Progenitor cell of endocrine pancreas (in vitro differentiated cells): ENCODE data around the gene SCRN1. TPM values are rescaled to one million over a fixed set of nuclear protein-coding genes. Genes with fewer than 3 reads are reported as not detected.

ENCODE experiments used
- DNase-seq: peaks from one replicate; pipeline ENCODE4 v3.0.0; 2021; ENCODE audit warnings: low spot score; ENCODE audit not compliant: unreplicated experiment
- H3K27ac Mint-ChIP-seq: 2 replicates; pipeline ENCODE4 v1.8.0; 2021; ENCODE audit warnings: mild to moderate bottlenecking, moderate library complexity, mixed read lengths
- H3K27me3 Mint-ChIP-seq: 2 replicates; pipeline ENCODE4 v1.8.0; 2021; ENCODE audit warnings: mixed read lengths
- H3K36me3 Mint-ChIP-seq: 2 replicates; pipeline ENCODE4 v1.8.0; 2022; ENCODE audit warnings: mixed read lengths; ENCODE audit not compliant: insufficient read depth
- H3K4me1 Mint-ChIP-seq: 2 replicates; pipeline ENCODE4 v1.8.0; 2021; ENCODE audit warnings: low read depth, mixed read lengths
- H3K4me3 Mint-ChIP-seq: 2 replicates; pipeline ENCODE4 v1.8.0; 2021; ENCODE audit warnings: low read depth, mild to moderate bottlenecking, moderate library complexity, mixed read lengths
- H3K9me3 Mint-ChIP-seq: 2 replicates; pipeline ENCODE4 v1.8.0; 2021; ENCODE audit warnings: low read depth, mixed read lengths
- total RNA-seq: library from RNA; stranded (reverse); gene quantifications from 2 replicates; pipeline ENCODE4 v1.2.1, GENCODE V29; 2021
- TF ChIP-seq, protein P1 (sequence below): fragments of 200-600 bp; sonication (generic); IDR thresholded peaks from one replicate; pipeline ENCODE4 v1.5.0; 2021; ENCODE audit warnings: antibody characterized with exemption, mild to moderate bottlenecking; ENCODE audit not compliant: unreplicated experiment

SCRN1 gene
- total RNA-seq, 1 donor from 2014 or later = 53.4 TPM

DNA sequence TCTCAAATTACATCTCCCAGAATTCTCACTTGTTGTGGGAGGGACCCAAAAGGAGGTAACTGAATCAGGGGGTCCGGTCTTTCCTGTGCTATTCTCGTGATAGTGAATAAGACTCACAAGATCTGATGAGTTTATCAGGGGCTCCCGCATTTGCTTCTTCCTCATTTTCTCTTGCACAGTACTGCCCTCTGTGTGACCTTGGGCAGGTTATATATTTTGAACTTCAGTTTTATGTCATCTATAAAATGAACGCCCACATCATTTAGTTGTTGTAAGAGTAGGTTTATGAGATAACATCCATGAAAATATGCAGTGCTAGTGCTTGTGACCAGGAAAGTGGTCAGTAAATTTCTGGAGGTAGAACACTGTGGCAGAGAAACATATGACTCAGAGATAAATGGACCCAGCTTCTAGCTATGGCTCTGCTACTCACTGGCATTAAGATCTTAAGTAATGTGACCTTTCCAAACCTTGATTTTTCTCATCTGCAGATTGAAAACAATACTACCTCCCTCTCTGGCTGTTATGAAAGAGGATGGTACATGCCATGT lies 44.3 kb downstream of the SCRN1 start:
- Mint-ChIP-seq H3K36me3 (peaks cover 28% of the 10 kb centered on the region), H3K9me3 (no peaks in the 10 kb centered on the region), H3K4me1 (peaks cover 3% of the 10 kb centered on the region), H3K27me3 (no peaks in the 10 kb centered on the region), H3K27ac (no peak overlapping the region), H3K4me3 (no peak overlapping the region)
- DNase-seq = no peak
- TF ChIP-seq, protein P1, sequence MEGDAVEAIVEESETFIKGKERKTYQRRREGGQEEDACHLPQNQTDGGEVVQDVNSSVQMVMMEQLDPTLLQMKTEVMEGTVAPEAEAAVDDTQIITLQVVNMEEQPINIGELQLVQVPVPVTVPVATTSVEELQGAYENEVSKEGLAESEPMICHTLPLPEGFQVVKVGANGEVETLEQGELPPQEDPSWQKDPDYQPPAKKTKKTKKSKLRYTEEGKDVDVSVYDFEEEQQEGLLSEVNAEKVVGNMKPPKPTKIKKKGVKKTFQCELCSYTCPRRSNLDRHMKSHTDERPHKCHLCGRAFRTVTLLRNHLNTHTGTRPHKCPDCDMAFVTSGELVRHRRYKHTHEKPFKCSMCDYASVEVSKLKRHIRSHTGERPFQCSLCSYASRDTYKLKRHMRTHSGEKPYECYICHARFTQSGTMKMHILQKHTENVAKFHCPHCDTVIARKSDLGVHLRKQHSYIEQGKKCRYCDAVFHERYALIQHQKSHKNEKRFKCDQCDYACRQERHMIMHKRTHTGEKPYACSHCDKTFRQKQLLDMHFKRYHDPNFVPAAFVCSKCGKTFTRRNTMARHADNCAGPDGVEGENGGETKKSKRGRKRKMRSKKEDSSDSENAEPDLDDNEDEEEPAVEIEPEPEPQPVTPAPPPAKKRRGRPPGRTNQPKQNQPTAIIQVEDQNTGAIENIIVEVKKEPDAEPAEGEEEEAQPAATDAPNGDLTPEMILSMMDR = no peak

DNA sequence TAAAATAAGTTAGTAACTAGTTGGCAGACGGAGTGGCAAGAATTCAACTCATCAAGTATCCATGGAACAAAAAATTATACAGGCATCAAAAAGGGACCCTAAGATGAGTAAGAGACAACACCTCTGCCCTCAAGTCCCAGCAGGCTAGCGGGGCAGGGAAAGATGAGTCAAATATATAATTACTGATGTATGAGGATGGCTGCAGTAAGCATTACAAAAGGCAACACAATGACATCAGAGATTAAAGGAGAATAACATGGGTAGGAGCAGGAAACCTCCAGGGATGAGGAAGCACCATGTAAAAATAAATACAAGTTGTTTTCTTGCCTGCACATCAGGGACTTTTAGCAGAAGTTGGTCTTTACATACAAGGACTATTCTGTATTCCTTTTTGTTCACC lies 49.4 kb downstream of the SCRN1 start:
- no peaks in the 10 kb centered on the region for H3K9me3 Mint-ChIP-seq
- H3K36me3 Mint-ChIP-seq = peaks cover 54% of the 10 kb centered on the region
- DNase-seq = no peak
- H3K4me3 Mint-ChIP-seq = no peak overlapping the region
- no peaks in the 10 kb centered on the region for H3K4me1 Mint-ChIP-seq
- H3K27ac Mint-ChIP-seq = no peak overlapping the region
- no peaks in the 10 kb centered on the region for H3K27me3 Mint-ChIP-seq
- TF ChIP-seq, protein P1 = no peak

DNA sequence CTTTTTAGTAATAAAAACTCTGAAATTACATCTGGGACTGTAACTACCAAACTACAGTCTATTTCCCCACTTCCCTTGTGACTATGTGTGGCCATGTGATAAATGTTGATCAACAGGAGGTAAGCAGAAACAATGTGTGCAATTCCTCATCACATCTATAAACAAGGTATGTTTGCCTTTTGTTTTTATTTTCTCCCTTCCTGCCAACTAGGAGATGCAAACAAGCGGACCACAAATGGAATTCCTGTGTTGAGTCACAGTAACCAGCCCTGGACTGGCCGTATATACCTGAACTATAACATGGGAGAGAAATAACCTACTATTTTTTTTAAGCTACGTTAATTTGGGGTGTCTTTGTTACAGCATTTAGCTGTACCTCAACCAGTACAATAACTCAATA lies 52.5 kb downstream of the SCRN1 start:
- Mint-ChIP-seq H3K27me3 (no peaks in the 10 kb centered on the region), H3K36me3 (peaks cover 49% of the 10 kb centered on the region), H3K4me1 (no peaks in the 10 kb centered on the region)

DNA sequence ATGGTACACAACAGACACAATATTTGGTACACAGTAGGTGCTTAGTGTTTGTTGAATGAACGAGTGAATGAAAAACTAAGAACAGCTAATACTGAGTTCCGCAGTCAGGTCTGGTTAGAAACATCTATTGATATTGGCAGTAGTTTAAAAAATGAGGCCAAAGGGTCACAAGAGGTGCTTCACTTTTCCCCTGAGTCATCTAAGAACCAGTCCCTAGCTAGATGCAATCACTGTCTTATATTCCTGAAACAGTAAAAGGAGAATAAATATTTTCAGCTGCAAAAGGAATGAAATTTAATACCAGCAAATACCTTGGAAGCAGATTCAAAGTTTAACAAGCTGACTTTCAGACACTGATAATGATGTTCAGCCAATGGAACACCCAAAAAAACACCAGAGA lies 54.5 kb downstream of the SCRN1 start:
- Mint-ChIP-seq H3K4me1 (no peaks in the 10 kb centered on the region), H3K36me3 (peaks cover 43% of the 10 kb centered on the region), H3K9me3 (no peaks in the 10 kb centered on the region), H3K4me3 (no peak overlapping the region), H3K27me3 (no peaks in the 10 kb centered on the region), H3K27ac (no peak overlapping the region)
- DNase-seq = no peak
- TF ChIP-seq, protein P1 = no peak

More for the DNA sequence above, 52.5 kb downstream of the SCRN1 start:
- H3K4me3 Mint-ChIP-seq = no peak overlapping the region
- TF ChIP-seq, protein P1 = no peak
- no peaks in the 10 kb centered on the region for H3K9me3 Mint-ChIP-seq
- no peak overlapping the region for H3K27ac Mint-ChIP-seq
- DNase-seq = no peak

DNA sequence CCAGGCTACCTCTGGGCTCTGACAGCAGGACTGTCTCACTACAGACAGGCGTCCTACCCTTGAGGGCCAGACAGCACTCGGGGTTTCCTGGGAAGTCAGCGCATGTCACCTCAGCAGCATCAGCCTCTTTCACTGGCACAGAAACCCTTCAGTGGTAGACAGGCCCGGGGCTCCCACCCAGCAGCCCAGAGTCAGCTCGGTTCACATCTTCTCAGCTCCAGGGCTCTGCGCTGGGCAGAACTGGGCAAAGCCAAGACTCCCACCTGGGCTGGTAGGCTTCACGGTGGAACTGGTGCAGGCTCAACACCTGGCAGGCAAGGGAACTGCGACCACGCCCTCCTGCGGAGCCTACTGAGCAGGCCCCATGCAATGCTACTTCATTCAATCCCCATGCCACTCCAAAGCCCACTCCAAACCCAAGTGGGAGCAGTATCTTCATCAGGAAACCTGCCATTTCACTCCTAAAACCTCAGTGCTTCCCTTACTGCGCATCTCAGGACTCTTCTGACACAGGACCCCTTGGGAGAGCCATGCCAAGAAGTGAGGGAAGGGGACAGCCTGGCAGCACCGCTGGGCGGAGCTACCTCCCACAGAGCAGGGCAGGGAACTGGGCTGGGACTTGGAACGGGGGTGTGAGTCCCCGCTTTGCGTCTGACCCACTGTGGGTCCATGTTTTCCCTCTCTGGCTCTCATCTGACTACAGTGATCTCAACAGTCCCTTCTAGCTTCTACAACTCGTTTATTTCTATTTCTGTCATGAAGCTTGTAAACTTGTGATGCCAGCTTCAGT lies 60.4 kb downstream of the SCRN1 start:
- TF ChIP-seq, protein P1 = no peak
- Mint-ChIP-seq H3K4me1 (no peaks in the 10 kb centered on the region), H3K27ac (no peak overlapping the region), H3K9me3 (no peaks in the 10 kb centered on the region), H3K27me3 (no peaks in the 10 kb centered on the region), H3K36me3 (peaks cover 14% of the 10 kb centered on the region), H3K4me3 (no peak overlapping the region)
- DNase-seq = no peak
